ENCODE data around the gene ZFYVE28.

ZFYVE28 gene

DNA sequence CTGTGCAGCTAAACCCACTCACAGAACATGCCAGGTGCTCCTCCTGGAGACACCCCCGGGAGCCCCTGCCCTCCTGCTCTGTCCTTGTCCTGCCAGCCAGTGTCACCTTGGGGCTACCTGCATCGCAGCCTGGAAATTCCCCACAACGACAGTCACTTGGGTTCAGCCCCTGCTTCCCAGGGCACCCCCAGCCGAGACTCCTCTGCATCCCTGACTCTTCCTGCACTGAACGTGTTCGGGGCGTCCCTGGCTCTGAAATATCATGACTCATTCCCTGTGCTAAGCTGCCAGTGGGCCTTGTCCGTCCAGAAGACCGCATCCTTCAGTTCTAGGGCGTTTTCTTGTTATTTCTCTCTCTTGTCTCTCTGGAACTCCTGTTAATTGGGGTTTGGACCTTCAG is 6.1 kb upstream of the ZFYVE28 start:
- peaks cover 5% of the 10 kb centered on the region for H3K4me1 Mint-ChIP-seq
- no peak overlapping the region for H3K4me3 Mint-ChIP-seq
- peaks cover 46% of the 10 kb centered on the region for H3K27me3 Mint-ChIP-seq
- no peak for ATAC-seq
- peak overlapping the region in 1 of 2 donors; percentile 62 for H3K27ac Mint-ChIP-seq
- DNase-seq = no peak
- H3K9me3 Mint-ChIP-seq = no peaks in the 10 kb centered on the region

DNA sequence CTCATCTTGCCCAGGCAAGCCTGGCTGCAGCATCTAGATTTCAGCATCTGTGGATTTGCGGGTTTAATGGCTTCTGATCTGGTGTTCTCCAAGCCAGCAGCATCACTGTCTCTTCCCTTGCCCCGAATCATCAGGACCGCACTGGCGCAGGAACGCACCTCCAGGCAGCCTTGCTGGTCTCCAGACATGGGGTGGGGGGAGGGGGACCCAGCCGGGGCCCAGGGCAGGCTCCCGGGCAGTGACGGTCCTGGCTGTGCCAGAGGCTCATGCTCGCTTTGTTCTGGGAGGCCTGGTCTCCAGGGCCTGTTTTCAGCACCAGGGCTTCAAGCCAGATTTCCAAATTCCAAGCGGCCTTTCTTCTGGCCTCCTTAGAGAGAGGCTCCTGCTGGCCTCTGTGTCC is 5.2 kb upstream of the ZFYVE28 start:
- Mint-ChIP-seq H3K4me1 (peaks cover 13% of the 10 kb centered on the region), H3K9me3 (no peaks in the 10 kb centered on the region), H3K4me3 (no peak overlapping the region), H3K27me3 (peaks cover 53% of the 10 kb centered on the region), H3K27ac (no peak overlapping the region)
- no peak for ATAC-seq
- DNase-seq = no peak

DNA sequence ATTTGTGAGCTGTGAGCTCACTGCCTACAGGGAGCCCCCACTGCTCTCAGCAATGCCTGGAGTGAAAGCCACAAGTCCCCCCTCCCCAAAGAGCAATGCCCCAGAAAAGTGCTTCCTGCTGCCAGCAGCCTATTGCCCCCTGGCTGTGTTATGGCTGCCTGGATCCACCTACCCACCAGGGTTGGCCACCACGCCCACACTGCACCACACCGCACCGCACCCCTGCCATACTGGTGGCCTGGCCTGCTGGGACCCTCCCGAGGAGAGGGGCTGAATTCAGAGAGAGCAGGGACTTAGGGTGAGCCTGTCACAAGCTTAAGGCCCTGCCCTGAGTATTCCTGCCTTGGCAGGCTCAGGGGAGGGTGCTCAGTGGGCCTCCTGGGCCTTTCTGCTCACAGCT is 4.6 kb upstream of the ZFYVE28 start:
- Mint-ChIP-seq H3K27me3 (peaks cover 54% of the 10 kb centered on the region), H3K9me3 (no peaks in the 10 kb centered on the region), H3K4me3 (no peak overlapping the region), H3K27ac (peak overlapping the region in 1 of 2 donors; percentile 32), H3K4me1 (peaks cover 14% of the 10 kb centered on the region)
- ATAC-seq (no peak), DNase-seq (no peak)

DNA sequence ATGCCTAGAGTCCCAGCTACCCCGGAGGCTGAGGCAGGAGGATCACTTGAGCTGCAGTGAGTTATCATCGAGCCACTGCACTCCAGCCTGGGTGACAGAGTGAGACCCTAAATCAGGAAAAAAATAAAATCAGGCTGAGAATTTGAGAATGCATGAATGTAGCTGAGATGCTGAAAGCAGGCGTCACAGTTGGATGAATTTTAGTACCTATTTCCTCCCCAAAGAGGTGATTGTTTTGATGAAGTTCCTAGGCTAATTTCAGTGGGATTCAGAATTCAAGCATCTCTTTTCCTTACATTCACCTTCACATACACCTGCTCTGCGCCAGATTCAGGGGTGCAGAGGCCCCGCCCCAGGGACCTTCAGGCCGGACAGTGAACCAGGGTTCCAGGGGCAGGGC is 3.5 kb upstream of the ZFYVE28 start:
- peaks cover 64% of the 10 kb centered on the region for H3K27me3 Mint-ChIP-seq
- no peaks in the 10 kb centered on the region for H3K9me3 Mint-ChIP-seq
- H3K27ac Mint-ChIP-seq = no peak overlapping the region
- no peak for ATAC-seq
- H3K4me3 Mint-ChIP-seq = no peak overlapping the region
- H3K4me1 Mint-ChIP-seq = peaks cover 21% of the 10 kb centered on the region
- no peak for DNase-seq

DNA sequence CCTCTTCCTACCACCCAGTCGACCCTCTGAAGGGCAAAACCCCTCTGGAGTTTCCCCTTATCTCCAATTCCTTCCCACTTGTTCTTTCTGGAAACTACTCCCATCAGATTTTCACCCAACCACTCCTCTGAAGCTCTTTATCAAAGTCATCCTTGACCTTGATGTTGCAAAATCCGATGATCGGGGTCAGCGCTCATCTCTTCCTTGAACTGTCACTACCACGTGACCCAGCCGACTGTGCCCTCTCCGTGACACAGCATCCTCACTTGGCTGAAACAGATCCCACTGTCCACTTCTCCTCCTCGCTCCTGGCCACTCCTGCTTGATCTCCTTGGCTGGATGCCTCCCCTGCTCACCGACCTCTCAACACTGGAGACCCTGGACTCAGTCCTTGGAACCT is 1.4 kb upstream of the ZFYVE28 start:
- H3K27me3 Mint-ChIP-seq = peaks cover 77% of the 10 kb centered on the region
- ATAC-seq (no peak), DNase-seq (no peak)
- H3K4me3 Mint-ChIP-seq = peak overlapping the region; percentile 17 to 93
- no peak overlapping the region for H3K27ac Mint-ChIP-seq
- H3K4me1 Mint-ChIP-seq = peaks cover 30% of the 10 kb centered on the region
- H3K9me3 Mint-ChIP-seq = no peaks in the 10 kb centered on the region

DNA sequence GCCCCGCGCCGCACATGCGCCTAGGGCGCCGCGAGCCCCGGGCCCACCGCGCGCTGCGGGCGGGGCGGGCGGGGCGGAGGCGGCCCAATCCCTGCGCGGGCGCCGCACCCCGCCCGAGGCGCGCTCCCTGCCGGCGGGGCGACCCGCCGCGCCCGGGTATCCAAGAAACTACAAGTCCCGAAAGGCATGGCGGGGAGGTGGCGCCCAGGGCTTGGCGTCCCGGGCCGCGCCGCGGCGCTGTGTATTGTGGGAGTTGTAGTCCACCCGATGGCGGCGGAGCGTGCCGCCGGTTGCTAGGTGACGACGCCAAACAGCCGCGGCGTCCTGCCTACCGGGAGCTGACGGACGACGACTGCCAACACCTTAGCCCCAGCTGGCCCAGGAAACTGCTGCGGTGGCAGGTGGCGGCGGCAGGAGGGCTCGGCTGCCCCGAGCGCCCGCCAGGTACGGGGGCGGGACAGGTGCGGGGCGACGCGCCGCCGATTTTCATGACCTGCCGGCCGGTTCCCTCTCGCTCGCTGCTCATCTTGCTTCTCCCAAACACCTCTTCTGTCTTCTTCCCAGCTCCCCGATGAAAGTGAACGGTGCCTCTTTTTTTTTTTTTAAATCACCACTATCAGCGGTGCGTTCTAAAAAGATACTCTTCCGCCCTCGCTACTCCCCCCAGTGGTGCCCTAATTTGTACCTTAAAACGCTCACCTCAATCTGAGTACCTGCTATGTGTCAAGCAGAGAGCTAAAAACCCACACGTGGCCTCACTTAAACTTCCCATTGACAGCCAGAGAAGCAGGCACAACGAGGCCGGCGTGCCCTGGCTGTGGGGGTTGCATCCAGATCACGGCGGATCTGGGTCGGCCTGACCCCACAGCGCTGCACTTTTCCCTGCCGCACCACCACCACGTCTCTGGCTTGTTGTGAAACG is 466 bp upstream of the ZFYVE28 start, which contains the start of gene CFAP99:
TSS of gene CFAP99 (plus strand) at position 306 of the 922 bp plus-strand sequence.
- Mint-ChIP-seq H3K27me3 (peaks cover 79% of the 10 kb centered on the region), H3K27ac (peak within 1 kb of the TSS; percentile 71 to 96), H3K4me1 (peaks cover 39% of the 10 kb centered on the region), H3K4me3 (peak within 1 kb of the TSS; percentile 92 to 93), H3K9me3 (no peaks in the 10 kb centered on the region)
- peak; percentile 96 for ATAC-seq
- peak; percentile 92 to 93 for DNase-seq

DNA sequence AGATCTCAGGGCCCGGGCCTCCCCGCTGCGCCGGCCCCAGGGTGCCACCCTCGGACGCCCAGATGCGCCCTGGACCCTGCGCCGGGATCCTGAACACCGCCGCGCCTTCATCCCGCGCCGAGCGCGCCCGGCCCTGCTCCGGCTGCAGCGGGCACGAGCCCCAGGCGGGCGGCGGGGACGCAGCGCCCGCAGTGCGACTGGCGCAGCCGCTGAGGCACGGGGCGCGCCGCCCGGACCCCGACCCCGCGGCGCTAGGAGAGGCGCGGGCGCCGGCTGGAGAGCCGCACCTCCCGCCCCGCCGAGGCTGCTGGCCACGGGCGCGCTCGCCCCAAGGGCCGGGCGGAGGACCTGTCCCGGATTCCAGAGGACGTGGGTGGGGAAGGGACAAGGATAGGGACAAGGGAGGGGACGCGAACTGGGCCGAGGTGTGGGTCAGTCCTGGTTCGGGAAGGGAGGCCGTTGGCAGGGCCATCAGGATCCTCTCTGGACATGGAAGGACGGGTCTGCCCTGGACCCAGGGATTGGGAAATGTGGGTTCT is 1.1 kb downstream of the ZFYVE28 start:
- ATAC-seq (no peak), DNase-seq (peak; percentile 20 to 24)
- Mint-ChIP-seq H3K9me3 (no peaks in the 10 kb centered on the region), H3K4me1 (peaks cover 56% of the 10 kb centered on the region), H3K27me3 (peaks cover 67% of the 10 kb centered on the region), H3K4me3 (peak overlapping the region; percentile 87 to 92), H3K27ac (no peak overlapping the region)

DNA sequence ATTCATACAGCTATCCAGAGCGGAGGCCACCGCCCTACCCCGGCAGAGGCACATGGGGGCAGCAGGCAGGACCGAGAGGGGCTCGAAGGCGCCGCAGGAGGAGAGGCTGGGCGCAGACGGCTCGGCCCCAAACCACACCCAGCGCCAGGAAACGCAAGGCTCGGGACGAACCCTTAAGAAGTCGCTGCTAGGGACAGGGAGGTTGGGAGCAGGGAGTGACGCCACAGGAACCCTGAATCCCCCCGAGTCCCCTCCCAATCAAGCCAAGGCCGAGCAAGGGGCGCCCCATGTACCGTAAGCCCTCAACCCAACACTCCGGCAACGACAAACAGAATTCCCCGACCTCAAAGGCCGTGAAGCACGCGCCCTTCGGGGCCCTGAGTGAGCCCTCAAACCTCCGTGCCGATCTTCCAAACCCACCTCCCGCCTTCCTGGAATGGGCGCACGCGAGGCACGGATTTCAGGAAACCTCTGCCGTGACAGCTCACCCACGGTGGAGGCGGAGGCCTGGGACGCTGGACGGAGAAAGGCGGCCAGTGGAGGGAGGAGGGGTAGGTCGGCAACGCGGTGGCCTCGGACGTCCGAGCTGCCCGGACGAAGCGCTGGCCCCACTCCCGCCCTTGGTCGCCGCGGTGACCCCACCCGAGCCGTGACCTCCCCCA is 1.8 kb downstream of the ZFYVE28 start:
- ATAC-seq (no peak), DNase-seq (peak; percentile 26 to 28)
- H3K27me3 Mint-ChIP-seq = peaks cover 61% of the 10 kb centered on the region
- no peaks in the 10 kb centered on the region for H3K9me3 Mint-ChIP-seq
- peaks cover 62% of the 10 kb centered on the region for H3K4me1 Mint-ChIP-seq
- H3K27ac Mint-ChIP-seq = no peak overlapping the region
- peak overlapping the region; percentile 65 to 78 for H3K4me3 Mint-ChIP-seq

DNA sequence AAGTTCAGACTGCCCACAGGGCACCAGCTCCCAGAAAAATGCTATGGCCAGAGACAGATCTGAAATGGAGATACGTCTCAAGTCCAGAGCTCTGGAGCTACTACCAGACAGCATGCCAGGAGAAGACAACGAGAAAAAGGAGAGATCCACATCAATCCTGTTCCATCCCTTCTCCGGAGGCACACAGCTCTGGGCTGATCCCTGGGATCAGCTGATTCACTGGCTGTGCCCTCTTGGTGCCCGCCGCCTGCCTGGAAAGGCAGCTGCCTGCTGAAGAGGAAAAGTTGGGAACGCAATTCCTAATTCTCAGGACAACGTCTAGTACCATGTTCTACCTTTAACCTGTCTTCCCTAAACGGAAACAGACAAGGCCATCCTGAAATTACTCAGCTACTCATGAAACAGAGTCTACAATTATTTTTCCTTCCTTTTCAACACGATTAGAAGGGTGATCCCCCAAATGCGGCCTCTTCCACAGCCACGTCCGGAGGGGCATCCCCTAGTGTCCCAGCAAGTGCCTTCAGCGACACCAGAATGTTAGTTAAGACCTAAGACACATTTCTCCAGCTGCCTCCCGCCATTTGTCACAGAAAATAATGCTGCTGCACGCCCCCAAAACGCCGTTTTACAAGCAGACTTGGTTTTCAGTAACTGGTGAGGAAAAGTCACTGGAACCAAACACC is 2.4 kb downstream of the ZFYVE28 start:
- ATAC-seq (no peak), DNase-seq (no peak)
- Mint-ChIP-seq H3K27me3 (peaks cover 57% of the 10 kb centered on the region), H3K4me3 (peak overlapping the region; percentile 65 to 78), H3K4me1 (peaks cover 68% of the 10 kb centered on the region), H3K27ac (no peak overlapping the region), H3K9me3 (no peaks in the 10 kb centered on the region)

DNA sequence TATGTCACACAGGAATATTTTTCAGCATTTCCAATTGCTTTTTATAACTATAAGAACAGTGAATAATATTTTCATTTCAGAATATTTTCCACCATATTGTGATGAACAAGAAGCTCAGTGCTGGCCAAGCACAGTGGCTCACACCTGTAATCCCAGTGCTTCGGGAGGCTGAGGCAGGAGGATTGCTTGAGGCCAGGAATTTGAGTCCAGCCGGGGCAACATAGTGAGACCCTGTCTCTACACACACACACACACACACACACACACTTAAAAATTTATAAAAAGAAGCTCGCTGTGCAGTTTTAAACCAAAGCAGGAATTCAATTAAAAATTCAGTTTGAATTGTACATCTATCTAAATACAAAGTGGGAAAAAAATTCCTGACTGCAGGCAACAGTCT is 3.2 kb downstream of the ZFYVE28 start:
- H3K27me3 Mint-ChIP-seq = peaks cover 49% of the 10 kb centered on the region
- H3K4me3 Mint-ChIP-seq = no peak overlapping the region
- H3K27ac Mint-ChIP-seq = no peak overlapping the region
- peaks cover 76% of the 10 kb centered on the region for H3K4me1 Mint-ChIP-seq
- DNase-seq (no peak), ATAC-seq (no peak)
- no peaks in the 10 kb centered on the region for H3K9me3 Mint-ChIP-seq

DNA sequence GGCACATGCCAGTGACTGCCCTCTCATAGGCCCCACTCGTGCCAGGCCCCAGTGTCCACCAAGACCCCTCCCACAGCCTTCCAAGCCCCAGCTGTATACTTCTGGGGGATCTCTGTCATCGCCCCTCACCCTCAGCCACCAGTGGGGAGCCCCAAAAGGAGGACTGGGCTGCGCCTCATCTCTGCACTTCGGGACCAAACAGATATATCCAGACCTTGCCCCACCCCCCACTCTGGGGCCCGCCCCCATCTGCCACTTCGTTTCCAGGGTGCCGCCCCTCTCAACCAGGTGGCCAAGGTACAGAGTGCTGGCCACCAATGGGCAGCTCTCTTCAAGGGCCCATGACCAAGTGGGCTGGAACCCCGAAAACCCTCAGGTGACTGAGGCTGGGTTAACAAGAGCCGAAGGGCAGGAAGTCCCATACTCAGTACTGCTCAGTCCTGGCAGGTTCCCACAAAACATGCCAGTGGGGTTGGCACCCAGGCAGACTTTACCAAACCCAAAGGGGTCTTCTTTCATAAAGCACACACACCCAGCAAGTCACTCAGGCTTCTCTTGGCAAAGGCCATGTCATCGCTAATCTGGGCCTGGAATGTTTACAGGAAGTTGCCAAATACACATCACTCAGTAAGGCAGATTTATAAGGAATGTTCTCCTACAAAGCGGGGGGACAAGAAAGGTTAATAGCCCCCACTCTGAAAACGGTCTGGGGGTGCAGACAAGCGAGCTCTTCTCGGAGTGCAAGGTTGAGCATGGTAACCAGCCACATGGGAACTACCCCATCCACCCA is 4.4 kb downstream of the ZFYVE28 start:
- Mint-ChIP-seq H3K27me3 (peaks cover 37% of the 10 kb centered on the region), H3K27ac (peak overlapping the region in 1 of 2 donors; percentile 93), H3K4me1 (peaks cover 77% of the 10 kb centered on the region), H3K9me3 (no peaks in the 10 kb centered on the region), H3K4me3 (peak overlapping the region; percentile 63 to 87)
- DNase-seq (peak in 1 of 2 donors; percentile 27), ATAC-seq (no peak)

DNA sequence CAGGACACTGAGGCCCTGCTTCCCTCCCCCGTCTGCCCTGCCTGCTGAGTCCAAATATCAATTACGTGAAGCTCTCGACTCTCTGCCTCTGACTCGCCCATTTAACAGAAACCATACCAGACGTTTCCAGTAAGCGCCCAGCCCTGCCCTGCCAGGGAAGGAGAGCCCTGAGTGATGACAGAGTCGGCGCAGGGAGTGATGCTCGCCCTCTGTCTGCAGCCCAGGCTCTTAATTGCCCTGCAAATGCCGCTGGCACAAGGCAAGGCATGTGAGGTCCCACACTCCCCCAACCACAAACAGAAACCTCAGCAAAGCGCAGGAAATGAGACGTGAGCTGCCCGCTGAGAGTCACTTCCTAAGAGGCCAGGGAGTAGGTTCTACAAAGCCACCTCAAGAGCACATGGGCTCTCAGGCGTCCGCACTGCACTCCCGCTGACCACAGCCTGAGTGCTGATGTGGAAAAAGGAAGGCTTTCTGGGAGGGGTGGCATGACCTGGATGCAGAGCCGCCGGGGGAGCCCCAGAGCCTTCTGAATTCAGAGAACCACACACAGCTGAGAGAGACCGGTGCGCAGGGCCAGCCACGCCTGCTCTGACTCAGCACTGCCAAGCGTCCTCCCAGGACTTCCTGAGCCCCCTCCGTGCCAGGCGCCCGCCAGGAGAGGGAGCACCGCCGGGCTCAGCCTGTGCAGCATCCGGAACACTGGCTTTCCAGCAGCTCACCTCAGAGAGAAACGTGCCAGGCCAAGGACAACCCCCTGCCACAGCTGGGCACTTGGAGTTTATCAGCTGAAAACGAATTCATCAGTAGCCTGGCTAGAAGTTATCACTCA is 5.3 kb downstream of the ZFYVE28 start:
- peak; percentile 91 for ATAC-seq
- peak; percentile 88 to 95 for DNase-seq
- Mint-ChIP-seq H3K27me3 (peaks cover 35% of the 10 kb centered on the region), H3K9me3 (no peaks in the 10 kb centered on the region), H3K27ac (peak overlapping the region; percentile 92 to 93), H3K4me1 (peaks cover 77% of the 10 kb centered on the region), H3K4me3 (peak overlapping the region; percentile 63 to 87)

DNA sequence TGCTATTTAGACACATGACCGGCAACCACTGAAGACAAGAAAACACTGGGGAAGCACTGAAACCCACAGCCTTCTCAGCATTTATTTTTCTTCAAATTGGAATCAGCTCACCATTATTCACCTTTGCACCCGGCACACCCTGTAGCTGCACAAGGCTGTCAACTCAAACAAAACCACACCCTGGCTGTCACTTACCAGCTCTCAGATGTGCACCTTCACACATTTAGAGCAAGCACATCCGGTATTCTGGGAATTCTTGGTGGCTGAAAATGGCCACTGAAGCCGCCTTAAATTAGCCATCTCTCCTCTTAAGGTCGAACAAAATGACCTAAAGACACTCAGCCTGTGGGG is 5.9 kb downstream of the ZFYVE28 start:
- H3K27ac Mint-ChIP-seq = peak overlapping the region; percentile 92 to 93
- peak overlapping the region; percentile 63 to 87 for H3K4me3 Mint-ChIP-seq
- ATAC-seq (peak; percentile 78), DNase-seq (peak in 1 of 2 donors; percentile 78)
- peaks cover 29% of the 10 kb centered on the region for H3K27me3 Mint-ChIP-seq
- peaks cover 71% of the 10 kb centered on the region for H3K4me1 Mint-ChIP-seq
- no peaks in the 10 kb centered on the region for H3K9me3 Mint-ChIP-seq

All from stimulated activated naive CD8-positive, alpha-beta T cell treated with anti-CD3 and anti-CD28 coated beads, Interleukin-15, amount 100 ng/mL, for 72 hours (primary cell).